Parathyroid adenoma (tissue), 2 donors: ENCODE results near the gene KLF9.

Experiments used
- H2AFZ ChIP-seq: fragments of 300-600 bp; sonication (generic); one replicate; pipeline ENCODE4 v1.7.0; 2017; ENCODE audit warnings: antibody characterized with exemption, mild to moderate bottlenecking
- H3K27ac ChIP-seq: fragments of 300-600 bp; sonication (generic); one replicate; pipeline ENCODE4 v1.7.0; 2017
- H3K27me3 ChIP-seq: fragments of 300-600 bp; sonication (generic); one replicate; pipeline ENCODE4 v1.7.0; 2017; ENCODE audit warnings: low read length; ENCODE audit not compliant: control insufficient read depth, insufficient read depth
- H3K36me3 ChIP-seq: fragments of 300-600 bp; sonication (generic); one replicate; pipeline ENCODE4 v1.7.0; 2017; ENCODE audit warnings: low read length; ENCODE audit not compliant: control insufficient read depth, insufficient read depth
- H3K4me1 ChIP-seq: fragments of 300-600 bp; sonication (generic); one replicate; pipeline ENCODE4 v1.7.0; 2017; ENCODE audit warnings: control low read depth
- H3K4me2 ChIP-seq: fragments of 300-600 bp; sonication (generic); one replicate; pipeline ENCODE4 v1.7.0; 2017; ENCODE audit warnings: low read length
- H3K4me3 ChIP-seq: fragments of 300-600 bp; sonication (generic); one replicate; pipeline ENCODE4 v1.7.0; 2017; ENCODE audit warnings: low read depth, low read length
- H3K79me2 ChIP-seq: fragments of 300-600 bp; sonication (generic); one replicate; pipeline ENCODE4 v1.7.0; 2017; ENCODE audit warnings: control low read depth
- H3K9ac ChIP-seq: fragments of 300-600 bp; sonication (generic); one replicate; pipeline ENCODE4 v1.7.0; 2017; ENCODE audit warnings: mild to moderate bottlenecking
- H3K9me3 ChIP-seq: fragments of 300-600 bp; sonication (generic); one replicate; pipeline ENCODE4 v1.7.0; 2017; ENCODE audit warnings: low read length; ENCODE audit not compliant: control insufficient read depth
- TF ChIP-seq, protein P1 (sequence below): fragments of 300-600 bp; sonication (generic); IDR thresholded peaks from one replicate; pipeline ENCODE4 v1.7.0; 2017; ENCODE audit warnings: antibody characterized with exemption, mild to moderate bottlenecking
- donor health status: primary hyperparathyroidism.

Gene KLF9

GRCh38 chr9:70455993-70456704, 41.7 kb upstream of the KLF9 start:
- Histone ChIP-seq H3K4me3 (no peak overlapping the region), H3K27ac (no peak overlapping the region)

GRCh38 chr9:70452365-70452764, 37.9 kb upstream of the KLF9 start:
- Histone ChIP-seq H2AFZ (peak overlapping the region; percentile 60), H3K4me1 (no peaks in the 10 kb centered on the region), H3K27me3 (no peaks in the 10 kb centered on the region), H3K79me2 (no peaks in the 10 kb centered on the region), H3K4me3 (no peak overlapping the region), H3K36me3 (no peaks in the 10 kb centered on the region), H3K9me3 (no peaks in the 10 kb centered on the region), H3K9ac (no peak overlapping the region), H3K4me2 (no peak overlapping the region), H3K27ac (peak overlapping the region; percentile 36)
- TF ChIP-seq, protein P1, sequence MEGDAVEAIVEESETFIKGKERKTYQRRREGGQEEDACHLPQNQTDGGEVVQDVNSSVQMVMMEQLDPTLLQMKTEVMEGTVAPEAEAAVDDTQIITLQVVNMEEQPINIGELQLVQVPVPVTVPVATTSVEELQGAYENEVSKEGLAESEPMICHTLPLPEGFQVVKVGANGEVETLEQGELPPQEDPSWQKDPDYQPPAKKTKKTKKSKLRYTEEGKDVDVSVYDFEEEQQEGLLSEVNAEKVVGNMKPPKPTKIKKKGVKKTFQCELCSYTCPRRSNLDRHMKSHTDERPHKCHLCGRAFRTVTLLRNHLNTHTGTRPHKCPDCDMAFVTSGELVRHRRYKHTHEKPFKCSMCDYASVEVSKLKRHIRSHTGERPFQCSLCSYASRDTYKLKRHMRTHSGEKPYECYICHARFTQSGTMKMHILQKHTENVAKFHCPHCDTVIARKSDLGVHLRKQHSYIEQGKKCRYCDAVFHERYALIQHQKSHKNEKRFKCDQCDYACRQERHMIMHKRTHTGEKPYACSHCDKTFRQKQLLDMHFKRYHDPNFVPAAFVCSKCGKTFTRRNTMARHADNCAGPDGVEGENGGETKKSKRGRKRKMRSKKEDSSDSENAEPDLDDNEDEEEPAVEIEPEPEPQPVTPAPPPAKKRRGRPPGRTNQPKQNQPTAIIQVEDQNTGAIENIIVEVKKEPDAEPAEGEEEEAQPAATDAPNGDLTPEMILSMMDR: no peak

More at GRCh38 chr9:70455993-70456704, 41.7 kb upstream of the KLF9 start:
- no peaks in the 10 kb centered on the region for H3K4me1 ChIP-seq
- no peaks in the 10 kb centered on the region for H3K27me3 ChIP-seq
- H3K4me2 ChIP-seq: no peak overlapping the region
- TF ChIP-seq, protein P1: no peak
- no peak overlapping the region for H3K9ac ChIP-seq
- no peak overlapping the region for H2AFZ ChIP-seq
- H3K36me3 ChIP-seq: no peaks in the 10 kb centered on the region
- no peaks in the 10 kb centered on the region for H3K9me3 ChIP-seq
- no peaks in the 10 kb centered on the region for H3K79me2 ChIP-seq

DNA sequence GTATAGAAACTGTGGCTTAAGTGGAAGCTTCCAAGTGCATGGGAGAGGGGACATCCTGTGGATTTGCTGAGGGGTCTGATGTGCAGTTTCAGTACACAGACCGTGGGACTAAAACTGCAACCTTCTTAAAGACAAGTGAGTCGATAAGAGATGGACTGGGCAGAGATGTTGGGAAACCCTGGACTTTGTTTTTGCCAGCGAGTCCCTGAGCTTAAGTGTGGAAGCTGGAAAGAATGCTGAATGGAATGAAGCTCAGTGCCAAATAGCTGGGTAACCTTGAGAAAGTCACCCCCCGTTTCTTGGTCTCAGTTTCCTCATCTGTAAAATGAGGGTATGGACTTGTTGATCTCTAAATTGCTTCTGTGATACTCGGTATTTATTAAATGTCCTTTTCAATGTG, 37.3 kb upstream of the KLF9 start:
- Histone ChIP-seq H3K9me3 (no peaks in the 10 kb centered on the region), H3K27ac (no peak overlapping the region), H3K4me2 (no peak overlapping the region), H3K4me3 (no peak overlapping the region), H3K27me3 (no peaks in the 10 kb centered on the region), H3K9ac (no peak overlapping the region), H3K36me3 (no peaks in the 10 kb centered on the region), H3K79me2 (no peaks in the 10 kb centered on the region), H2AFZ (no peak overlapping the region), H3K4me1 (no peaks in the 10 kb centered on the region)
- TF ChIP-seq, protein P1: no peak

- Histone ChIP-seq H3K4me2 (no peak overlapping the region), H3K9ac (no peak overlapping the region), H3K4me1 (no peaks in the 10 kb centered on the region), H3K79me2 (no peaks in the 10 kb centered on the region), H3K9me3 (no peaks in the 10 kb centered on the region), H3K4me3 (no peak overlapping the region), H3K27ac (no peak overlapping the region), H3K36me3 (no peaks in the 10 kb centered on the region), H3K27me3 (no peaks in the 10 kb centered on the region), H2AFZ (no peak overlapping the region)
- TF ChIP-seq, protein P1: no peak
These were observed 36.3 kb upstream of the KLF9 start for GRCh38 chr9:70450738-70451137.

DNA sequence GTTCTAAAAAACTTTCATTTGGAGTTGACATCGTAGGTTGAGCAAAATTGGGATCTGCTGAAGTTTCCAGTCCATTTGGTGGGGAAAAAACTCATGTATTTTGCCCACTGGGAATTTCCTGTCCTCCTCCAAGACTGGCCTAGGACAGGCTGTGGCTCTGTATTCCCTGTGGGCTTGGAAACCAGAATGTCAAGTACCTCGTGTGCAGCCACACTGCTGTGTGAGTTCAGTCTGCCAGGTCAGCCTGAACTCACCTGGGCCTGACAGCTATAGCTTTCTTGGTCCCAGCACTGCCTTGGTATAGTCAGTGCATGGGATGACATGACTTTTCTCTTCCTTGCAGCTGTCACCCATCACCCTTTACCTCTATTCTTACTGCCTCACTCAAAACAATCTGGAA, 35.0 kb upstream of the KLF9 start:
- Histone ChIP-seq H3K27ac (no peak overlapping the region), H3K9me3 (no peaks in the 10 kb centered on the region), H3K79me2 (no peaks in the 10 kb centered on the region), H3K36me3 (no peaks in the 10 kb centered on the region), H2AFZ (peak overlapping the region; percentile 17), H3K4me3 (no peak overlapping the region), H3K4me2 (no peak overlapping the region), H3K27me3 (no peaks in the 10 kb centered on the region), H3K4me1 (no peaks in the 10 kb centered on the region), H3K9ac (no peak overlapping the region)
- TF ChIP-seq, protein P1: no peak
